GM12878 (cell line): Measurements from ENCODE around the gene POLR3F. TPM values are rescaled to one million over a fixed set of nuclear protein-coding genes. Genes with fewer than 3 reads are reported as not detected.

Experiments used
- CEBPB ChIP-seq, 2 experiments: fragments of 150-350 bp in 1 of 2; IDR thresholded peaks; 2 replicates each; pipeline ENCODE4 v1.6.1; 2012 to 2014; ENCODE audit warnings: low read depth in 2 of 2, low read length in 2 of 2, borderline replicate concordance in 1 of 2, inconsistent platforms in 1 of 2
- CTCF ChIP-seq, 3 experiments: IDR thresholded peaks in 2 of 3; conservative IDR thresholded peaks in 1 of 3; 2 replicates each; pipeline ENCODE4 v1.5.1; 2011; ENCODE audit warnings: low read depth in 3 of 3, low read length in 3 of 3, mild to moderate bottlenecking in 3 of 3, control low read depth in 2 of 3, moderate library complexity in 2 of 3, inconsistent platforms in 1 of 3, mixed read lengths in 1 of 3; ENCODE audit not compliant: control insufficient read depth in 2 of 3, insufficient read depth in 1 of 3; ENCODE audit errors: extremely low read depth in 1 of 3
- KDM1A ChIP-seq: fragments of 200-600 bp; sonication (generic); IDR thresholded peaks from 2 replicates; pipeline ENCODE4 v1.6.1; 2016; ENCODE audit warnings: borderline replicate concordance
- NR2C1 ChIP-seq: fragments of 450-650 bp; IDR thresholded peaks from 2 replicates; pipeline ENCODE4 v1.6.1; 2017; ENCODE audit warnings: antibody characterized with exemption, mild to moderate bottlenecking, moderate library complexity
- NRF1 ChIP-seq: conservative IDR thresholded peaks from 2 replicates; pipeline ENCODE4 v1.6.1; 2011; ENCODE audit warnings: mild to moderate bottlenecking, low read depth, low read length, improper control_type of control experiment
- RB1 ChIP-seq: fragments of 450-650 bp; formaldehyde crosslinking; IDR thresholded peaks from 2 replicates; pipeline ENCODE4 v1.6.1; 2017; ENCODE audit warnings: mild to moderate bottlenecking, borderline replicate concordance
- SMAD5 ChIP-seq: IDR thresholded peaks from 2 replicates; pipeline ENCODE4 v1.6.1; 2016; ENCODE audit warnings: antibody characterized with exemption, low read depth
- SPI1 ChIP-seq: IDR thresholded peaks from 2 replicates; pipeline ENCODE4 v1.6.1; 2011; ENCODE audit warnings: low read depth, mild to moderate bottlenecking, low read length, moderate library complexity, borderline replicate concordance; ENCODE audit not compliant: insufficient read depth
- TCF3 ChIP-seq: IDR thresholded peaks from 2 replicates; pipeline ENCODE4 v1.6.1; 2012; ENCODE audit warnings: low read depth, mild to moderate bottlenecking, low read length, borderline replicate concordance; ENCODE audit not compliant: insufficient read depth
- polyA plus RNA-seq, 11 experiments: library from polyadenylated mRNA; depleted of rRNA in 4 of 11; unstranded in 6 of 11; stranded (reverse) in 5 of 11; fragments of >200 nt; fragmentation: Nextera tagmentation in 4 of 11; fragmentation: Illumina TruSeq in 1 of 11; extraction: Ambion mirVana in 4 of 11; extraction: Trizol in 1 of 11; gene quantifications; 1 replicate in 1 of 11; 2 replicates in 10 of 11; pipeline versions ENCODE4 v1.2.1 to v1.2.3, GENCODE V29; 2011 to 2016; ENCODE audit warnings: inconsistent platforms in 2 of 11, missing spikeins in 2 of 11, low read depth in 1 of 11
- total RNA-seq, 4 experiments: library from RNA; depleted of rRNA in 3 of 4; stranded (reverse); fragments of >200 nt in 3 of 4; fragmentation: Illumina TruSeq in 1 of 4; extraction: Trizol in 1 of 4; gene quantifications; 2 replicates each; pipeline versions ENCODE4 v1.2.1 to v1.2.3, GENCODE V29; 2013 to 2021

The POLR3F gene
- total and polyA plus RNA-seq, 10 of the 15 experiments (the other 5 are each of a cell fraction or from before 2014, with no cell fraction given): 8.7 to 18.1 (median 12.6) TPM

GRCh38 chr20:18496740-18497592 is 29.8 kb downstream of the POLR3F start, which contains the start of gene RBBP9 (continued):
- TF ChIP-seq NR2C1 (peak; percentile 47; the same call in 1 of the 2 replicates), RB1 (0 out of 2 replicates have a peak, but pooled peaks have one; percentile 55), TCF3 (no peak), SMAD5 (0 out of 2 replicates have a peak, but pooled peaks have one; percentile 34), CTCF (IDR thresholded peaks at IDR 0.05 in 2 of 3, conservative IDR thresholded peaks at IDR 0.05 in 1 of 3; ENCODE audit: control insufficient read depth in 2 of 3, extremely low read depth in 1 of 3, insufficient read depth in 1 of 3, low read depth in 3 of 3, low read length in 3 of 3) (no peak), NRF1 (no peak), CEBPB (IDR thresholded peaks at IDR 0.05; ENCODE audit: borderline replicate concordance in 1 of 2, low read depth in 2 of 2, low read length in 2 of 2) (no peak), SPI1 (no peak), KDM1A (no peak)
